Uterus (tissue), 2 donors: ENCODE results near the gene ZNF20.

Source experiments
- CTCF ChIP-seq, 4 experiments: fragments of 200-600 bp in 2 of 4; fragments of 450-650 bp in 2 of 4; sonication (generic) in 2 of 4; IDR thresholded peaks; one replicate each; pipeline ENCODE4 v1.5.1; 2016 to 2019; ENCODE audit warnings: antibody characterized with exemption in 4 of 4, mild to moderate bottlenecking in 2 of 4, moderate library complexity in 1 of 4
- POLR2A ChIP-seq, 2 donors: fragments of 450-650 bp; IDR thresholded peaks; one replicate each; pipeline ENCODE4 v1.6.1; 2016; ENCODE audit warnings: antibody characterized with exemption in 2 of 2, mild to moderate bottlenecking in 1 of 2, moderate library complexity in 1 of 2

- TF ChIP-seq CTCF (IDR thresholded peaks at IDR 0.05) (no peak), POLR2A (IDR thresholded peaks at IDR 0.05) (no peak)
Observed at GRCh38 chr19:12187625-12188024, 47.5 kb upstream of the ZNF20 start.
